OCI-LY3 (cell line): ENCODE measurements around the gene PTBP1.

Experiments
- H2AFZ ChIP-seq: fragments of 200-600, 300-600 bp; shearing (Covaris generic); 2 replicates; pipeline ENCODE4 v1.6.0; 2014; ENCODE audit warnings: antibody characterized with exemption, low read depth, low read length
- H3K27ac ChIP-seq: fragments of 200-600, 300-600 bp; sonication (generic); 2 replicates; pipeline ENCODE4 v1.5.1; 2014; ENCODE audit warnings: mild to moderate bottlenecking, low read length, moderate library complexity, mixed read lengths
- H3K27me3 ChIP-seq: fragments of 200-600, 300-600 bp; sonication (generic); 2 replicates; pipeline ENCODE4 v1.6.1; 2014; ENCODE audit warnings: low read depth, low read length, mixed read lengths
- H3K36me3 ChIP-seq: fragments of 200-600, 300-600 bp; sonication (generic); replicated peaks from 2 replicates; pipeline ENCODE3; 2014; ENCODE audit warnings: low read depth, low read length, mixed read lengths
- H3K4me1 ChIP-seq: fragments of 300-600, 200-600 bp; sonication (generic); 2 replicates; pipeline ENCODE4 v1.6.1; 2014; ENCODE audit warnings: low read length, mixed read lengths
- H3K4me2 ChIP-seq: fragments of 200-600, 300-600 bp; sonication (generic); 2 replicates; pipeline ENCODE4 v1.6.1; 2014; ENCODE audit warnings: low read length, mixed read lengths
- H3K4me3 ChIP-seq: fragments of 300-600, 200-600 bp; sonication (generic); 2 replicates; pipeline ENCODE4 v1.5.1; 2014; ENCODE audit warnings: antibody characterized with exemption, mild to moderate bottlenecking, low read length, moderate library complexity
- H3K79me2 ChIP-seq: fragments of 300-600, 200-600 bp; shearing (Covaris generic); 2 replicates; pipeline ENCODE4 v1.6.1; 2014; ENCODE audit warnings: mild to moderate bottlenecking, low read length, mixed read lengths
- H3K9ac ChIP-seq: fragments of 300-600, 200-600 bp; shearing (Covaris generic); 2 replicates; pipeline ENCODE4 v1.6.0; 2014; ENCODE audit warnings: mild to moderate bottlenecking, low read length, moderate library complexity
- H3K9me3 ChIP-seq: fragments of 200-600, 300-600 bp; shearing (Covaris generic); 2 replicates; pipeline ENCODE4 v1.6.1; 2014; ENCODE audit warnings: low read length, mixed read lengths; ENCODE audit not compliant: insufficient read depth
- H4K20me1 ChIP-seq: fragments of 200-600, 300-600 bp; sonication (generic); 2 replicates; pipeline ENCODE4 v1.6.1; 2016; ENCODE audit warnings: low read length, mixed read lengths; ENCODE audit not compliant: insufficient read depth
- EZH2phosphoT487 ChIP-seq: fragments of 200-600 bp; shearing (Covaris generic); IDR thresholded peaks from 2 replicates; pipeline ENCODE4 v1.6.1; 2018; ENCODE audit warnings: antibody characterized with exemption, mixed run types, low read depth
- TF ChIP-seq, protein P1 (sequence below): fragments of 200-600, 300-600 bp; sonication (generic); IDR thresholded peaks from 2 replicates; pipeline ENCODE4 v1.5.1; 2014; ENCODE audit warnings: antibody characterized with exemption, low read length, low read depth

Gene PTBP1

GRCh38 chr19:850221-850978, 53.1 kb downstream of the PTBP1 start:
- Histone ChIP-seq H4K20me1 (no peaks in the 10 kb centered on the region), H3K9me3 (no peaks in the 10 kb centered on the region), H2AFZ (no peak overlapping the region), H3K9ac (no peak overlapping the region), H3K4me1 (peaks cover 7% of the 10 kb centered on the region), H3K4me2 (no peak overlapping the region), H3K27me3 (peaks cover 21% of the 10 kb centered on the region; the same call in 1 of the 2 replicates), H3K36me3 (no peaks in the 10 kb centered on the region), H3K4me3 (no peak overlapping the region), H3K79me2 (no peaks in the 10 kb centered on the region), H3K27ac (no peak overlapping the region)
- TF ChIP-seq EZH2phosphoT487 = no peak
- TF ChIP-seq, protein P1, sequence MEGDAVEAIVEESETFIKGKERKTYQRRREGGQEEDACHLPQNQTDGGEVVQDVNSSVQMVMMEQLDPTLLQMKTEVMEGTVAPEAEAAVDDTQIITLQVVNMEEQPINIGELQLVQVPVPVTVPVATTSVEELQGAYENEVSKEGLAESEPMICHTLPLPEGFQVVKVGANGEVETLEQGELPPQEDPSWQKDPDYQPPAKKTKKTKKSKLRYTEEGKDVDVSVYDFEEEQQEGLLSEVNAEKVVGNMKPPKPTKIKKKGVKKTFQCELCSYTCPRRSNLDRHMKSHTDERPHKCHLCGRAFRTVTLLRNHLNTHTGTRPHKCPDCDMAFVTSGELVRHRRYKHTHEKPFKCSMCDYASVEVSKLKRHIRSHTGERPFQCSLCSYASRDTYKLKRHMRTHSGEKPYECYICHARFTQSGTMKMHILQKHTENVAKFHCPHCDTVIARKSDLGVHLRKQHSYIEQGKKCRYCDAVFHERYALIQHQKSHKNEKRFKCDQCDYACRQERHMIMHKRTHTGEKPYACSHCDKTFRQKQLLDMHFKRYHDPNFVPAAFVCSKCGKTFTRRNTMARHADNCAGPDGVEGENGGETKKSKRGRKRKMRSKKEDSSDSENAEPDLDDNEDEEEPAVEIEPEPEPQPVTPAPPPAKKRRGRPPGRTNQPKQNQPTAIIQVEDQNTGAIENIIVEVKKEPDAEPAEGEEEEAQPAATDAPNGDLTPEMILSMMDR = no peak

DNA sequence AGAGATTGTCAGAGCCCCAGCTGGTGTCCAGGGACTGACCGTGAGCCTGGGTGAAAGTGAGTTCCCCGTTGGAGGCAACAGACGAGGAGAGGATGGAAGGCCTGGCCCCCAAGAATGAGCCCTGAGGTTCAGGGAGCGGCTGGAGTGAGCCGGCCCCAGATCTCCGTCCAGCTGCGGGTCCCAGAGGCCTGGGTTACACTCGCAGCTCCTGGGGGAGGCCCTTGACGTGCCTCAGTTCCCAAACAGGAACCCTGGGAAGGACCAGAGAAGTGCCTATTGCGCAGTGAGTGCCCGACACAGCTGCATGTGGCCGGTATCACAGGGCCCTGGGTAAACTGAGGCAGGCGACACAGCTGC, 53.7 kb downstream of the PTBP1 start:
- no peak for TF ChIP-seq EZH2phosphoT487
- TF ChIP-seq, protein P1 = no peak
- H3K9me3 ChIP-seq = no peaks in the 10 kb centered on the region
- no peak overlapping the region for H3K4me2 ChIP-seq
- no peak overlapping the region for H3K27ac ChIP-seq
- H3K27me3 ChIP-seq = peaks cover 21% of the 10 kb centered on the region; the same call in 1 of the 2 replicates
- no peak overlapping the region for H2AFZ ChIP-seq
- H4K20me1 ChIP-seq = no peaks in the 10 kb centered on the region
- no peaks in the 10 kb centered on the region for H3K79me2 ChIP-seq
- H3K36me3 ChIP-seq = no peaks in the 10 kb centered on the region
- H3K4me1 ChIP-seq = peaks cover 2% of the 10 kb centered on the region; the same call in 1 of the 2 replicates
- H3K4me3 ChIP-seq = no peak overlapping the region
- no peak overlapping the region for H3K9ac ChIP-seq

DNA sequence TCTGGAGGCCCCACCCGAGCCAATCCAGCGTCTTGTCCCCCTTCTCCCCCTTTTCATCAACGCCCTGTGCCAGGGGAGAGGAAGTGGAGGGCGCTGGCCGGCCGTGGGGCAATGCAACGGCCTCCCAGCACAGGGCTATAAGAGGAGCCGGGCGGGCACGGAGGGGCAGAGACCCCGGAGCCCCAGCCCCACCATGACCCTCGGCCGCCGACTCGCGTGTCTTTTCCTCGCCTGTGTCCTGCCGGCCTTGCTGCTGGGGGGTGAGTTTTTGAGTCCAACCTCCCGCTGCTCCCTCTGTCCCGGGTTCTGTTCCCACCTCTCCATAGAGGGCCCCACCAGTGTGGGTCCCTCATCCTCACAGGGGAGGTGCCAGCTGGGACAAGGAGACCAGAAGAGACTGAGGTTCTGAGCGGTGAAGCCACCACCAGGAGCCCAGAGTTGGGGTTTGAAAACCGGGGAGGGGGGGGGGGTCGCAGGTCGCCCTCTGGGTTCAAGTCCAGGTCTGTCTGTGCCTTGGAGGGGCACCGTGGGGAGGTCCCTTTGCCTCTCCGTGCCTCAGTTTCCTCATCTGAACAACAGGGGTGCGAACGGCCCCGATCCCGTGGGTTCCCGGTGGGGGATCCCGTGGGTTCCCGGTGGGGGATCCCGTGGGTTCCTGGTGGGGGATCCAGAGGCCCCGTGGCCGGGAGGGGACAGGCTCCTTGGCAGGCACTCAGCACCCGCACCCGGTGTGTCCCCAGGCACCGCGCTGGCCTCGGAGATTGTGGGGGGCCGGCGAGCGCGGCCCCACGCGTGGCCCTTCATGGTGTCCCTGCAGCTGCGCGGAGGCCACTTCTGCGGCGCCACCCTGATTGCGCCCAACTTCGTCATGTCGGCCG, 55.1 kb downstream of the PTBP1 start, which contains the start of gene ELANE:
TSS of gene ELANE (plus strand) at position 168 of the 878 bp plus-strand sequence. CDS start at position 194, 26 bp downstream.
- Histone ChIP-seq H3K36me3 (no peaks in the 10 kb centered on the region), H3K27ac (no peak within 1 kb of the TSS), H3K27me3 (peaks cover 21% of the 10 kb centered on the region; the same call in 1 of the 2 replicates), H3K79me2 (no peaks in the 10 kb centered on the region), H3K9me3 (no peaks in the 10 kb centered on the region), H3K4me2 (no peak within 1 kb of the TSS), H4K20me1 (no peaks in the 10 kb centered on the region), H3K4me1 (no peaks in the 10 kb centered on the region; the same call in 1 of the 2 replicates), H3K9ac (no peak within 1 kb of the TSS), H2AFZ (no peak within 1 kb of the TSS), H3K4me3 (no peak within 1 kb of the TSS)
- TF ChIP-seq EZH2phosphoT487 = no peak
- TF ChIP-seq, protein P1 = no peak
